Measurements from ENCODE around the gene NAGPA. TPM values are rescaled to one million over a fixed set of nuclear protein-coding genes. Genes with fewer than 3 reads are reported as not detected.

The NAGPA gene
- total RNA-seq, 1 donor from 2014 or later: 3.3 TPM

DNA sequence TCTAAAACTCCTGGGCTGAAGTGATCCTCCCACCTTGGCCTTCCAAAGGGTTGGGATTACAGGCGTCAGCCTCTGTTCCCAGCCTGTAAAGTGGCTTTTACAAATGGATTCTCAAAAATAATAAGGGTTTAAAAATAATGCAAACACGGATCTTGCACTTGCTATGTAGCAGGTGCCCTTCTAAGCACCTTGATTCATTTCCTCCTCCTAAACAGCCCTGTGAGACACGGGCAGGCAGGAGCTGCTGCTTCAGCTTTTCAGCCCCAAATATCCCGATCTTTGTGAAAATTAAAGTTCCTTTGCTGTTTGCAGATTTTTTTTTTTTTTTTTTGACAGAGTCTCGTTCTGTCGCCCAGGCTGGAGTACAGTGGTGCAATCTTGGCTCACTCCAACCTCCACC, 31.7 kb downstream of the NAGPA start:
- Histone ChIP-seq H3K79me2 (ENCODE audit: low read depth) (no peaks in the 10 kb centered on the region), H2AFZ (replicated peaks) (no peak overlapping the region), H3F3A (ENCODE audit: low read depth) (no peaks in the 10 kb centered on the region), H3K9ac (no peak overlapping the region), H3K9me3 (ENCODE audit: low read depth) (no peaks in the 10 kb centered on the region), H3K4me3 (no peak overlapping the region), H3K27me3 (no peaks in the 10 kb centered on the region), H4K20me1 (ENCODE audit: low read depth) (no peaks in the 10 kb centered on the region), H3K4me2 (no peak overlapping the region), H3K36me3 (no peaks in the 10 kb centered on the region), H3K4me1 (no peaks in the 10 kb centered on the region), H3K27ac (no peak overlapping the region)
- Mint-ChIP-seq H3K27ac (no peak overlapping the region), H3K9me3 (no peaks in the 10 kb centered on the region), H3K4me1 (no peaks in the 10 kb centered on the region), H3K4me3 (no peak overlapping the region), H3K27me3 (ENCODE audit: insufficient read depth, low read depth) (peaks cover 8% of the 10 kb centered on the region), H3K36me3 (no peaks in the 10 kb centered on the region)
- DNase-seq (ENCODE audit: low spot score): no peak
- TF ChIP-seq EZH2phosphoT487 (IDR thresholded peaks at IDR 0.05): no peak
- no peak for TF ChIP-seq EZH2 (IDR thresholded peaks at IDR 0.05)
- TF ChIP-seq, protein P1, sequence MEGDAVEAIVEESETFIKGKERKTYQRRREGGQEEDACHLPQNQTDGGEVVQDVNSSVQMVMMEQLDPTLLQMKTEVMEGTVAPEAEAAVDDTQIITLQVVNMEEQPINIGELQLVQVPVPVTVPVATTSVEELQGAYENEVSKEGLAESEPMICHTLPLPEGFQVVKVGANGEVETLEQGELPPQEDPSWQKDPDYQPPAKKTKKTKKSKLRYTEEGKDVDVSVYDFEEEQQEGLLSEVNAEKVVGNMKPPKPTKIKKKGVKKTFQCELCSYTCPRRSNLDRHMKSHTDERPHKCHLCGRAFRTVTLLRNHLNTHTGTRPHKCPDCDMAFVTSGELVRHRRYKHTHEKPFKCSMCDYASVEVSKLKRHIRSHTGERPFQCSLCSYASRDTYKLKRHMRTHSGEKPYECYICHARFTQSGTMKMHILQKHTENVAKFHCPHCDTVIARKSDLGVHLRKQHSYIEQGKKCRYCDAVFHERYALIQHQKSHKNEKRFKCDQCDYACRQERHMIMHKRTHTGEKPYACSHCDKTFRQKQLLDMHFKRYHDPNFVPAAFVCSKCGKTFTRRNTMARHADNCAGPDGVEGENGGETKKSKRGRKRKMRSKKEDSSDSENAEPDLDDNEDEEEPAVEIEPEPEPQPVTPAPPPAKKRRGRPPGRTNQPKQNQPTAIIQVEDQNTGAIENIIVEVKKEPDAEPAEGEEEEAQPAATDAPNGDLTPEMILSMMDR (IDR thresholded peaks at IDR 0.05): no peak

DNA sequence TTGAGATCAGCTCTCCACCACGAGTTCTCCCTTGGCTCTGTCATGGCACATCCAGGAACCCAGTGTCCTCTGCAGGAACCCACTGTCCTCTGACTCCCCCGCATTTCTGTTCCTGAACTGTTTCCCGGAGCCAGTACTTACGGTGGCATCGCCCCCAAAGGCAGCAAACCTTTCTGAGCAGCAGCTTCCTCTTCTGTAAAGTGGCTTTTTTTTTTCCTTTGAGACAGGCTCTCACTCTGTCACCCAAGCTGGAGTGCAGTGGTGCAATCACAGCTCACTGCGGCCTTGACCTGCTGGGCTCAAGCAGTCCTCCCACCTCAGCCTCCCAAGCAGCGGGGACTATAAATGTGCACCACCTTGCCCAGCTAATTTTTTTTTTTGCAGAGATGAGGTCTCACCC, 32.2 kb downstream of the NAGPA start:
- no peak for DNase-seq (ENCODE audit: low spot score)
- no peaks in the 10 kb centered on the region for H3K4me1 ChIP-seq
- H3K36me3 ChIP-seq: no peaks in the 10 kb centered on the region
- no peaks in the 10 kb centered on the region for H3K9me3 ChIP-seq (ENCODE audit: low read depth)
- Mint-ChIP-seq H3K27me3 (ENCODE audit: insufficient read depth, low read depth) (peaks cover 8% of the 10 kb centered on the region), H3K9me3 (no peaks in the 10 kb centered on the region), H3K4me1 (no peaks in the 10 kb centered on the region), H3K36me3 (no peaks in the 10 kb centered on the region), H3K4me3 (no peak overlapping the region), H3K27ac (peak overlapping the region; percentile 74)
- H2AFZ ChIP-seq (replicated peaks): no peak overlapping the region
- no peak overlapping the region for H3K9ac ChIP-seq
- no peaks in the 10 kb centered on the region for H3F3A ChIP-seq (ENCODE audit: low read depth)
- no peak for TF ChIP-seq EZH2phosphoT487 (IDR thresholded peaks at IDR 0.05)
- TF ChIP-seq, protein P1 (IDR thresholded peaks at IDR 0.05): no peak
- TF ChIP-seq EZH2 (IDR thresholded peaks at IDR 0.05): no peak
- H3K27me3 ChIP-seq: no peaks in the 10 kb centered on the region
- H3K27ac ChIP-seq: no peak overlapping the region
- no peaks in the 10 kb centered on the region for H3K79me2 ChIP-seq (ENCODE audit: low read depth)
- no peaks in the 10 kb centered on the region for H4K20me1 ChIP-seq (ENCODE audit: low read depth)
- no peak overlapping the region for H3K4me2 ChIP-seq
- H3K4me3 ChIP-seq: no peak overlapping the region

DNA sequence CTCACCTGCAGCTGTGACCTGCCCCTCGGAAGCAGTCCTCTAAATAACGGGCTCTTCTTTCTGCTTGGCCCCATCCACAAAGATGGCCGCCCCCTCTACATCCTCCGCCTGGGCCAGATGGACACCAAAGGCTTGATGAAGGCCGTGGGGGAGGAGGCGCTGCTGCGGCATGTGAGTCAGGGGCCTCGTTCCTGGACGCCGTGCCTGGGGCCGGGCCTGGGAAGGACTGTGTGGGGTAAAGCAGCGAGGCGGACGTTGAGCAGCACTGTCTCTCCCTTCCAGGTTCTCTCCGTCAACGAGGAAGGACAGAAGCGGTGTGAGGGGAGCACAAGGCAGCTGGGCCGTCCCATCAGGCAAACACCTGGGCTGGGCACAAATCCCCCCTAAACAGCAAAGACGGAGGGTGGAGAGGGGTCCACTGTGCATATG, 33.1 kb downstream of the NAGPA start:
- Mint-ChIP-seq H3K9me3 (no peaks in the 10 kb centered on the region), H3K27ac (no peak overlapping the region), H3K36me3 (no peaks in the 10 kb centered on the region), H3K4me1 (no peaks in the 10 kb centered on the region), H3K27me3 (ENCODE audit: insufficient read depth, low read depth) (peaks cover 8% of the 10 kb centered on the region), H3K4me3 (no peak overlapping the region)
- Histone ChIP-seq H3K4me3 (no peak overlapping the region), H3K27ac (no peak overlapping the region), H3K4me1 (no peaks in the 10 kb centered on the region), H3F3A (ENCODE audit: low read depth) (no peaks in the 10 kb centered on the region), H3K27me3 (no peaks in the 10 kb centered on the region), H3K4me2 (no peak overlapping the region), H3K9ac (no peak overlapping the region), H3K36me3 (no peaks in the 10 kb centered on the region), H3K79me2 (ENCODE audit: low read depth) (no peaks in the 10 kb centered on the region), H4K20me1 (ENCODE audit: low read depth) (no peaks in the 10 kb centered on the region), H2AFZ (replicated peaks) (no peak overlapping the region), H3K9me3 (ENCODE audit: low read depth) (no peaks in the 10 kb centered on the region)
- DNase-seq (ENCODE audit: low spot score): no peak
- TF ChIP-seq, protein P1 (IDR thresholded peaks at IDR 0.05): no peak

All from neural progenitor cell (in vitro differentiated cells).